Ascending aorta (tissue), 2 donors: Measurements from ENCODE around the gene MYZAP. TPM values are rescaled to one million over a fixed set of nuclear protein-coding genes. Genes with fewer than 3 reads are reported as not detected.

Source experiments
- DNase-seq, 2 donors: peaks; one replicate each; pipeline ENCODE4 v3.0.0-alpha.2; 2019; ENCODE audit warnings: low spot score in 2 of 2
- H3K27ac ChIP-seq, 2 donors: fragments of 200-600 bp; sonication (generic); one replicate each; pipeline ENCODE4 v1.5.1; 2016 to 2017; ENCODE audit warnings: mild to moderate bottlenecking in 1 of 2
- H3K27me3 ChIP-seq: fragments of 200-600 bp; sonication (generic); one replicate; pipeline ENCODE4 v1.5.1; 2017
- H3K36me3 ChIP-seq, 2 donors: fragments of 200-600 bp; sonication (generic); one replicate each; pipeline ENCODE4 v1.5.1; 2016
- H3K4me1 ChIP-seq, 2 donors: fragments of 200-600 bp; sonication (generic); one replicate each; pipeline ENCODE4 v1.5.1; 2016 to 2017; ENCODE audit warnings: mild to moderate bottlenecking in 1 of 2
- H3K4me3 ChIP-seq, 2 donors: fragments of 200-600 bp; sonication (generic); one replicate each; pipeline ENCODE4 v1.5.1; 2016 to 2017; ENCODE audit warnings: mild to moderate bottlenecking in 1 of 2
- H3K9me3 ChIP-seq, 2 donors: fragments of 200-600 bp; sonication (generic); one replicate each; pipeline ENCODE4 v1.5.1; 2016
- CTCF ChIP-seq, 3 experiments: fragments of 200-600 bp in 2 of 3; fragments of 450-650 bp in 1 of 3; sonication (generic) in 2 of 3; IDR thresholded peaks; one replicate each; pipeline ENCODE4 v1.5.1; 2016 to 2019; ENCODE audit warnings: antibody characterized with exemption in 3 of 3, mild to moderate bottlenecking in 1 of 3, moderate library complexity in 1 of 3
- intact Hi-C: fragments of 100-400 bp; cut with DNase I; formaldehyde crosslinking; loops from one replicate; pipeline ENCODE4 v1.15.1; 2023
- total RNA-seq: library from RNA; depleted of rRNA; stranded (reverse); fragments of >200 nt; gene quantifications from one replicate; pipeline ENCODE4 v1.1.0, GENCODE V29; 2016

Gene MYZAP
- total RNA-seq, 1 donor from 2014 or later = 7.6 TPM

- H3K27me3 ChIP-seq = no peaks in the 10 kb centered on the region
- peak overlapping the region; percentile 66 to 82 for H3K27ac ChIP-seq
- intact Hi-C loops = no loop called here
- H3K4me3 ChIP-seq = peak overlapping the region in 1 of 2 donors; percentile 40
- no peak for DNase-seq
- no peak for TF ChIP-seq CTCF (IDR thresholded peaks at IDR 0.05)
- H3K36me3 ChIP-seq = no peaks in the 10 kb centered on the region
- no peaks in the 10 kb centered on the region for H3K9me3 ChIP-seq
- peaks cover 0 to 9% of the 10 kb centered on the region in 2 donors for H3K4me1 ChIP-seq
Observed at GRCh38 chr15:57685306-57686095, 93.8 kb downstream of the MYZAP start.

- peaks cover 8 to 16% of the 10 kb centered on the region in 2 donors for H3K4me1 ChIP-seq
- intact Hi-C loops = no loop called here
- peak overlapping the region in 1 of 2 donors; percentile 40 for H3K4me3 ChIP-seq
- no peaks in the 10 kb centered on the region for H3K36me3 ChIP-seq
- H3K27me3 ChIP-seq = no peaks in the 10 kb centered on the region
- TF ChIP-seq CTCF (IDR thresholded peaks at IDR 0.05) = no peak
- peak in 1 of 2 donors; percentile 74 for DNase-seq
- no peaks in the 10 kb centered on the region for H3K9me3 ChIP-seq
- H3K27ac ChIP-seq = peak overlapping the region; percentile 66 to 82
Observed at GRCh38 chr15:57686657-57687056, 95.0 kb downstream of the MYZAP start.

- no peak overlapping the region for H3K4me3 ChIP-seq
- peaks cover 8 to 38% of the 10 kb centered on the region in 2 donors for H3K4me1 ChIP-seq
- no peaks in the 10 kb centered on the region for H3K9me3 ChIP-seq
- TF ChIP-seq CTCF (IDR thresholded peaks at IDR 0.05) = no peak
- peak overlapping the region; percentile 76 to 85 for H3K27ac ChIP-seq
- H3K36me3 ChIP-seq = no peaks in the 10 kb centered on the region
- no peaks in the 10 kb centered on the region for H3K27me3 ChIP-seq
- intact Hi-C loops = loop anchor here (10.0 kb wide), 2 partner anchors 776 to 1624 kb away; partner anchors contain the start of gene TCF12
- DNase-seq = no peak
Observed at GRCh38 chr15:57690341-57690966, 98.8 kb downstream of the MYZAP start.

GRCh38 chr15:57691082-57691481, 99.4 kb downstream of the MYZAP start:
- DNase-seq = no peak
- Histone ChIP-seq H3K4me1 (peaks cover 8 to 35% of the 10 kb centered on the region in 2 donors), H3K27ac (peak overlapping the region; percentile 76 to 85), H3K9me3 (no peaks in the 10 kb centered on the region), H3K4me3 (no peak overlapping the region), H3K27me3 (no peaks in the 10 kb centered on the region), H3K36me3 (no peaks in the 10 kb centered on the region)
- no peak for TF ChIP-seq CTCF (IDR thresholded peaks at IDR 0.05)
- intact Hi-C loops = loop anchor here (10.0 kb wide), 2 partner anchors 776 to 1624 kb away; partner anchors contain the start of gene TCF12

GRCh38 chr15:57692709-57693108, 101.0 kb downstream of the MYZAP start:
- Histone ChIP-seq H3K9me3 (no peaks in the 10 kb centered on the region), H3K27me3 (no peaks in the 10 kb centered on the region), H3K4me1 (peaks cover 8 to 41% of the 10 kb centered on the region in 2 donors), H3K36me3 (no peaks in the 10 kb centered on the region), H3K4me3 (no peak overlapping the region), H3K27ac (peak overlapping the region; percentile 77 to 85)
- intact Hi-C loops = loop anchor here (10.0 kb wide), 2 partner anchors 778 to 1622 kb away; partner anchors contain the start of gene TCF12
- TF ChIP-seq CTCF (IDR thresholded peaks at IDR 0.05) = no peak
- no peak for DNase-seq
